CD4-positive, alpha-beta T cell treated with Interleukin-1 beta for 1 hour (primary cell): ENCODE data around the gene FGD1.
"Not testable (repeated sequence)": the region's sequence is repeated elsewhere in the genome, so short reads cannot be mapped to it uniquely, and the experiment has no call there.

Experiments used
- DNase-seq, 2 donors: peaks; one replicate each; pipeline ENCODE4 v3.0.0-alpha.2; 2020 to 2022

Gene FGD1

DNA sequence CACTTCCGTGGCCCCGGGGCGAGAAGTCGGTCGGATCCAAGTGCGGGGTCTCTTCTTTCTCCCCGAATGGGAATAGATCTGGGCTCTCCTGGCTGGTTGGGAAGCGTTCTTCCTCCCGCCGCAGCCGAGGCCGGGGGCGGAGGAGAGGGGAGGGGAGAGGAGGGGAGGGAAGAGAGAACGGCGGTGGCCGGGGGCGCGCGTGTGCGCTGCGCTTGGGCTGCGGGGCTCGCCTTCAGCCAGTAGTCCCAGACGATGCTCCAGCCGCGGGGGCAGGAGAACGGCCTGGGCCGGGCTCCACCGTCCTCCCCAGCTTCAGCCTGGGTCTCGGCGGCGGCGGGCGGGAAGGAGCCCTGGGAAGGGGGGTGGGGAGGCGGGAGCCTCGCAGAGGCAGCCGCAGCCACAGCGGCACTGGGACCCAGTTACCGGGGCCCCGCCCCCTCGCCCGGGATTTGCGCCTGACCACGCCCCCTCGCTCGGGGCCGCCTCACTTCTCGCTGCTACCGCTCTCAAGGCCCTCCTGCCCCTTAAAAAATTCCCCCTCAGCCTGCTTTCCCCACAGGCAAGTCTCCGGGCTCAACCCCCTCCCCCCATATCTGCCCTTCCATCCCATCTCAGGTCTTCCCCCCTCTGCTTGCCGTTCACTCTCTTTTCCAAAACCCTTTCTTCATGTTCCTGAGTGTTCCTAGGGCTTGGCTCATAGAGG lies at the start of gene FGD1:
TSS of gene FGD1 (minus strand) at position 421 of the 703 bp plus-strand sequence. CDS start 802 bp downstream, outside the sequence.
- DNase-seq, result peak; percentile 16 to 24

GRCh38 chrX:54542239-54542638 lies 46.2 kb upstream of the FGD1 start:
- DNase-seq, result not testable (repeated sequence)

DNA sequence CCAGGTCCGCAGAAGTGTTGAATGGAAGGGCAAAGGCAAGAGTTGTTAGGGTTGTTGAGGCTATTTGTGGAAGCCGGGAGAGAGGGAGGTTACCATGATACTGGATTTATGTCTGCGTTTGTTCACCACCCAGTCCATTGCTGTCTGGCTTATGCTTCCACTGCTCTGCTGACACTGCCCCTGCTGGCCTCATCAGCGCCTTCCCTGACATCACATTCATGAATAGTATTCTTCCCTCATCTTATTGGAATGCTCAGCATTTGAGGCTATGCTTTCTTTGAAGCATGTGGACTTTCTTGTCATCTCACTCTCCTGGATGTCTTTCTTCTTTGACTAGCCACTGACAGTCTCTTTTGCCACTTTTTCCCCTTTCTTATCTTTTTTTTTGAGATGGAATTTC lies 44.3 kb upstream of the FGD1 start:
- no peak for DNase-seq

- DNase-seq, result no peak
Observed at GRCh38 chrX:54534271-54534670, 38.2 kb upstream of the FGD1 start.

DNA sequence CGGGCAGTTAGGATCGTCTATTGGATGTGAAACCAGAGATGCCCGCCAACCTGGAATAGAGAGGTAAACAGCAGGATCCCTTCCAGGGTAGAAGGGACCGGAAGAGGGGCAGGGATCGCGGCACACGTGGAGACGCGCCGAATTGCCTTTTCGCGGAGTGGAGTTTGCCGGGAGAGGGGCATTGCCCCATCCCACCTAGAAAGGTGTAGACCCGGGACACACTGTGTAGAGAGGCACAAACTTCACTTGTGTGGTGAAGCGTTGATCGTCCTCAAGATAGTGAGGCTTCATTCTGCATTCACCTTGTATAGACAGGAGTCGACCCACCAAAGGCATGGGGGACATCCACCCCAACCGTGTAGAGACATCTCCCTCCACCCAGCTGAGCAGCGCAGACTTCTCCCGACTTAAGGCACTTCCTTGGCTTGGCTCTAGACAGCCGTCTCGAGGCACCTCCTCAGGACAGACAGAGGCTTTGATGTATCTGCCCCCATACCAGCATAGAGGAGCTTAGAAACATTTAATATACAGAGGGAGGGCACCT lies 34.4 kb upstream of the FGD1 start:
- DNase-seq, result peak in 1 of 2 donors; percentile 13

- peak; percentile 85 to 87 for DNase-seq
Observed at GRCh38 chrX:54529552-54530356, 33.7 kb upstream of the FGD1 start, which contains the start of gene GNL3L. TSS of gene GNL3L (plus strand) at chrX:54530219. CDS start at chrX:54532567, 2,348 bp downstream.

- no peak for DNase-seq
Observed at GRCh38 chrX:54529151-54529550, 33.1 kb upstream of the FGD1 start.

DNA sequence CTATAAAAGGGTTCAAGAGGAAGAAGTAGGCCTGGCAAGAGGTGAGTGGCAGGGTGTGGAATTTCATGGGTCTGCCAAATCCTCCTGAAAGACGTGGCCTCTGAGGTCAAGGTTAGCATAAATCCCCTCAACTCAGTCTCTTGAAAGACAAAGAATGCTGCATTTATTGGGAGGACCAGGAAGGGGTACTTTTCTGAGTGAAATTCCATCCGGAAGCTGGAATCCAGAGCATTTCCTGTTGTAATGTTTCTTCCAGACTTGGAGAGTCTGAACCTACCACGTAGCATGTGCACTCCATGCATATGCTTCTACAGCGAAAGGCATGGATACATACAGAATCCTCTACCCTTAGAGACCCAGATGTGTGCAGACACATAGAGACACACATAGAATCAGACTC lies 13.4 kb upstream of the FGD1 start:
- DNase-seq, result no peak

DNA sequence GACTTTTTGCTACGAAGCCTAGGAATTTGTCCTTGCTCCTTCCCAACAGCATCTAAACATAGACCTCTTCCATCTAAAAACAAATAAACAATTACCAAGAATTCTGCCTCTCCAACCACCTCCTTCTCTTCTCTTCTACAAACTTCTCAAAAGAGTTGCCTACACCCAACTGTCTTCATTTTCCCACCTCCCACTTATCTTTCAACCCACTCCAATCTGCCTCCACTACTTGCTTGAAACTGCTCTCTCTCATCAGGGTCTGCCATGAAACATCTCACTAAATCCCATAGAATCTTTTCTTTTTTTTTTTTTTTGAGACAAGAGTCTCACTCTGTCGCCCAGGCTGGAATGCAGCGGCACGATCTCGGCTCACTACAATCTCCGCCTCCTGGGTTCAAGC lies 902 bp upstream of the FGD1 start:
- DNase-seq, result no peak

GRCh38 chrX:54496517-54496852 lies 451 bp upstream of the FGD1 start:
- DNase-seq, result no peak

GRCh38 chrX:54494989-54495813 lies 833 bp downstream of the FGD1 start:
- DNase-seq, result no peak

- DNase-seq, result no peak
Observed at GRCh38 chrX:54494166-54494988, 1.7 kb downstream of the FGD1 start.

- no peak for DNase-seq
Observed at GRCh38 chrX:54492340-54492739, 3.7 kb downstream of the FGD1 start.

- DNase-seq, result not testable (repeated sequence)
Observed at GRCh38 chrX:54489819-54490218, 6.2 kb downstream of the FGD1 start.

DNA sequence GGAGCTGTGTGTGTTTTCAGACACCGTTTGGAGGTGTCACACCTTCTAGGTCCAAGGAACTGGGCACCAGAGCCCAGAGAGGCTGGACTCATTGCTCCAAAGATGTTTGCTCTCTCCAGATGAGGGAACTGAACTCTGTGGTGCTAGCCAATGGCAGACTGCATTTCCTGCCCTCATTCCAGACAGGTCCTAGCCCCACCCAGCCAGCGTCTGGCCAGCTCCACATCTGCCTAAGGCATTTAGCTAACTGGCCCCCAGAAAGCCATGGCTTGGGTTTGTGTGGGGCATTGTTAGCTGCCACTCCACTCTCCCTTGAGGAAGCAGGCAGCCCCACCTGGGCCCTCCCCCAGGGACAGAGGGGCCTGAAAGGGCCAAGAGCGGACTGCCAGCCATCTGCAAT lies 11.4 kb downstream of the FGD1 start:
- DNase-seq, result no peak

DNA sequence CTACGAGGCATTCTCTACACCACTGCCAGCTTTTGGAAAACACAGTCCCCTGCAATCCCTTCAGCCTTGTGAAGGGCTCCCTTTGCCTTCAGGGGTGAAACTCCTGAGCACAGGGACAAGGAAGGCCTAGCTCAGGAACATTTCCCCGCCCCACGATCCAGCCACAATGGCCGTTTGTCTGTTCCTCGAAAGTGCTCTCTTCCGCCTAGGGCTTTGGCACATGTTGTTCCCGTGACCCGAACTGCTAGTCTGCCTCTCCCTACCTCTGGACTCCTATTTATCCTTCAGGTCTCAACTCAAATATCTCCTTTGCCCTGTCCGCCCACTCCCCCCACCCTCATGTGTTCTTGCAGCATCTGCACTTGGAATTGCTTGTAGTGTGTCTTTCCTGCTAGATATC lies 12.1 kb downstream of the FGD1 start:
- DNase-seq, result no peak

DNA sequence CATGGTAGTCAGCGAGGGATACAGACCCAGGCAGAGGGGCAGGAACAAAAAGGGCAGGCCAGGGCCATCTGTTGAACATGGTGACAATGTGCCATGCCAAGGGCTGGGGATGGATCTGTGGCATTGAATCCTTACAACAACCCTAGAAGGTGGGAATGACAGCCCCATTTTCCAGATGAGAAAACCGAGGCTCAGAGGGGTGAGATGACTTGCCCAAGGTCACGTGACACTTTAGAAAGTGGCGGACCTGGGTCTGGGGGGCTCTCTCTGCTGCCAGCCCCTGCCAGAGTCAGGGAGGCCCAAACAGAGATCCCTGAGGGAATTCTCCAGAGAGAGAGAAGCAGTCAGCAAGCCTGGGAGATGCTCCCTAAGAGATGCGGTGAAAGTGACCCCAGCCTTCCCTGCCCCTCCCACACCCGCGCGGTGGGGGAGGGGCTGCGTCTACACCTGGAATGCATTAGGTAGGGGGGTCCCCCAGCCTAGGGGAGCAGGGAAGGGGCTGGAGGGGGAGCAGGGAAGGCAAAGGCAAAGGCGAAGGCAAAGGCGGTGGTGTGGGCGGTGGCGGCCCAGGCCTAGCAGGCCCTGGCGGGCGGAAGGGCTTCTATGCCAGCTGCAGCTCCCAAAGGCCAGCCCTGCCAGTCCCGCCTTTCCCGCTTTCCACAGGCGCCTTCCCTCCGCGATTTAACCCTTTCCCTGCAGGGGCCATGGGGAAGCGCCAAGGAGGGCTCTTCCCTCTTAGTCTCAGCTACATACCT lies 13.0 kb downstream of the FGD1 start:
- DNase-seq, result no peak

DNA sequence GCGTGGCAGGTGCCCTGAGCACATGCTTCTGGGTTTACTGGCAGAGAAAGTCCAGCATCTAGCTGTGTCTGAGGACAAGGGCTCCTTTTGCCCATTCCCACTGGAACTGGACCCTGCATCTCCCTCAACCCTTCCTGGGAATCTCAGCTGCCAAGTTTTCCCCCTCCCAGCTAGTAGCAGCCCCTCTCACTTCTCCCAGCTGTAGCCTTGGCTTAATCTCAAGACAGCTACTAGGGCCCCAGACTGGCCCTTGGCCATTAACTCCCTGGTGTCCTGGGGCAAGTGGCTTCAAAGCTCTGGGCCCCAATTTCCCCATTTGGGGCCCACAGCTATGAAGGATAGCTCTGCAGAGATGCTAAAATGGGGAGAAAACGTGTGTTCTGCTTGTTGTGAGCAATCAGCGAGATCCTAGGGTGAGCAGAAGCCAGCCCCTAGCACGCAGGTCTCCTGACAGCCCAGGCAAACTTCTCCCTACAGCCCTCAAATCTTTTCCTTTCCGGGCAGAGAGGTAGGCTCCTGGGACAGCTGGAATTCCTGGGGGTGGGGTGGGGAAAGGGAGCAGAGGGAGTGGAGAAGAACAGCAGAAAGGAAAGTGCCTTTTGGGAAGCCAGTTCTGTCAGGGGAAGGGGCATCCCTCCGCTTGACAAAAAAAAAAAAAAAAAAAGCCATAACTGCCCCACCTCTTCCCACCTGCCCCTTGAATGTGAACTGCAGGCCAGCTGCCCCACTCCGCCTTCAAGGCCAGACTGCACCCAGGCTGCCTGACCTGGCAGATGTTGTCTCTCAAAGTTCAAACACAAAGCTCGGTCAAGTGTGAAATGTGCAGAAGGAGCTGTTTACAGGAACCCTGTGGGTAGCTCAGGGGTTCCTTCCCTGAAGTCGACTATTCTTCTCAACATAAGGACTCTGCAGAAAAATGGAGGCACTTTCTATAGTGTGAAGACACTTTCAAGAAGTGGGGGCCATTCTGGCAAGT lies 16.6 kb downstream of the FGD1 start:
- no peak for DNase-seq

GRCh38 chrX:54473993-54474859 lies 21.8 kb downstream of the FGD1 start:
- no peak for DNase-seq
